Measurements from ENCODE around the gene JARID2. TPM values are rescaled to one million over a fixed set of nuclear protein-coding genes. Genes with fewer than 3 reads are reported as not detected.

JARID2 gene
- total and polyA plus RNA-seq, 2 of the 8 experiments (the other 6 are each of a cell fraction or from before 2014, with no cell fraction given): 60.1 to 239 TPM

DNA sequence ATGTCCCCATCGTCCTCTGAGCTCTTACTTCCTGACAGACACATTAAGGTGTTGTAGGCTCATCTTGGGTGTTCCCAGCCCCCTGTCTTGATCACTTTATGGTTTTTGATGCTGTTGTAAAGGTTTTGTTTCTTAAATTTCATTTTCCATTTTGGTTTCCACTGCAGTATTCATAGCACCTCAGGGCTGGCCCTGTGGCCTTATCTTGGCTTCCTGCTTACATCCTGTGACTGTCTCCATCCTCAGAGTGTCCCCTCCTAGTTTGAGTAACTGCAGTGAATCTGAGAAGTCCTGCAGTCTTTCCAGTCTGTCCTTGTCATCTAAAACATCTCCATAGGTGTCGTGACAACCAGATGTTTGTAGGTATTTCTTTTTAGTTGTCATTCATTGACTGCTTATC lies 50.9 kb downstream of the JARID2 start:
- H3K23ac ChIP-seq (ENCODE audit: insufficient read length): no peak overlapping the region
- H3K79me1 ChIP-seq (ENCODE audit: low read depth, low read length): 0 out of 2 replicates have a peak, but pooled peaks cover 5% of the 10 kb centered on the region
- H3K18ac ChIP-seq (ENCODE audit: extremely low read depth, low read length): no peak overlapping the region
- CTCF ChIA-PET (ENCODE audit: partially characterized antibody): no interaction called here
- no peak overlapping the region for H2BK15ac ChIP-seq (ENCODE audit: low read length)
- no peak overlapping the region for H2AFZ ChIP-seq (ENCODE audit: low read length)
- H3K27ac ChIP-seq (ENCODE audit: low read depth, low read length): no peak overlapping the region
- H3K4me3 ChIP-seq (ENCODE audit: extremely low read depth in 1 of 4, insufficient read depth in 2 of 4, low read depth in 3 of 4, low read length in 4 of 4): no peak overlapping the region
- peaks cover 4 to 27% (median 10%) of the 10 kb centered on the region in 4 experiments; a peak in 5 of 7 replicates for H3K4me1 ChIP-seq (replicated peaks in 1 of 4; ENCODE audit: control insufficient read depth in 3 of 4, insufficient read depth in 4 of 4, low read length in 3 of 4)
- FAIRE-seq: no peak
- peaks cover 0 to 12% (median 0%) of the 10 kb centered on the region in 4 experiments; a peak in 1 of 8 replicates for H3K36me3 ChIP-seq (ENCODE audit: control insufficient read depth in 2 of 4, insufficient read depth in 4 of 4, low read length in 3 of 4)
- no peak overlapping the region for H4K91ac ChIP-seq (replicated peaks; ENCODE audit: insufficient read length, low read length)
- no peak overlapping the region for H4K5ac ChIP-seq (ENCODE audit: insufficient read length, low read depth, low read length)
- POLR2A ChIA-PET (ENCODE audit: partially characterized antibody): interaction anchor here (1.0 kb wide), 1 partner anchor 27 kb away, joined by 3 read pairs; no protein-coding TSS in a partner anchor
- no peaks in the 10 kb centered on the region for H3K9me3 ChIP-seq (ENCODE audit: insufficient read depth in 2 of 2, low read depth in 1 of 2, low read length in 1 of 2)
- H3K4ac ChIP-seq (replicated peaks; ENCODE audit: insufficient read length, low read depth, low read length): no peak overlapping the region
- no peak overlapping the region for H3K14ac ChIP-seq (ENCODE audit: insufficient read length)
- H2BK120ac ChIP-seq (replicated peaks; ENCODE audit: low read depth, low read length): no peak overlapping the region
- no peak overlapping the region for H2BK5ac ChIP-seq (ENCODE audit: low read depth, low read length)
- no peak overlapping the region for H3K9ac ChIP-seq (replicated peaks in 1 of 4; ENCODE audit: extremely low read depth in 1 of 4, low read depth in 3 of 4, low read length in 3 of 4)
- DNase-seq (ENCODE audit: low read depth in 1 of 2, low spot score in 2 of 2): peak in 1 of 2 experiments; percentile 40
- H2BK20ac ChIP-seq (ENCODE audit: low read length): no peak overlapping the region
- peaks cover 84 to 100% of the 10 kb centered on the region in 2 experiments for H3K79me2 ChIP-seq (ENCODE audit: control insufficient read depth in 1 of 2, insufficient read depth in 2 of 2, low read length in 2 of 2)
- H4K20me1 ChIP-seq (replicated peaks in 1 of 2; ENCODE audit: control insufficient read depth in 1 of 2, insufficient read depth in 2 of 2, low read length in 2 of 2): peaks cover 51 to 68% of the 10 kb centered on the region in 2 experiments
- H2BK12ac ChIP-seq (ENCODE audit: low read depth, low read length): no peak overlapping the region
- no peak overlapping the region for H4K8ac ChIP-seq (ENCODE audit: extremely low read depth, insufficient read depth, low read length)
- H3K23me2 ChIP-seq (ENCODE audit: low read depth, low read length): peaks cover 4% of the 10 kb centered on the region
- WGBS, 2 experiments (ENCODE audit: extremely low coverage in 1 of 2, insufficient coverage in 1 of 2, insufficient read length in 1 of 2, insufficient replicate concordance in 2 of 2, low coverage in 1 of 2, low lambda C conversion rate in 2 of 2, missing lambda C conversion rate in 1 of 2): 89% methylated on average over 2 of the region's 2 CpGs; no CpG with 5 or more reads in 1 of the 2 experiments
- no peaks in the 10 kb centered on the region for H3K27me3 ChIP-seq (replicated peaks in 1 of 4; ENCODE audit: control insufficient read depth in 3 of 4, extremely low read depth in 1 of 4, insufficient read depth in 3 of 4, low read length in 3 of 4)
- H3K4me2 ChIP-seq (ENCODE audit: insufficient read depth in 1 of 2, low read depth in 2 of 2, low read length in 2 of 2): no peak overlapping the region
- H3K56ac ChIP-seq (replicated peaks; ENCODE audit: insufficient read length, low read depth, low read length): no peak overlapping the region
- no peak overlapping the region for H2AK5ac ChIP-seq (ENCODE audit: low read depth, low read length)
- TF ChIP-seq YY1 (IDR thresholded peaks at IDR 0.05; ENCODE audit: low read depth, low read length): no peak
- no peak for TF ChIP-seq ZNF274 (IDR thresholded peaks at IDR 0.05; ENCODE audit: borderline replicate concordance, extremely low read depth, low read length)
- TF ChIP-seq CHD1 (IDR thresholded peaks at IDR 0.05; ENCODE audit: low read depth, low read length): no peak
- no peak for TF ChIP-seq EZH2 (IDR thresholded peaks at IDR 0.05; ENCODE audit: low read depth, low read length, severe bottlenecking)
- TF ChIP-seq JUN (IDR thresholded peaks at IDR 0.05; ENCODE audit: low read depth, low read length): no peak
- TF ChIP-seq NRF1 (IDR thresholded peaks at IDR 0.05; ENCODE audit: low read depth, low read length): no peak
- no peak for TF ChIP-seq SIN3A (conservative IDR thresholded peaks at IDR 0.05 in 1 of 2, IDR thresholded peaks at IDR 0.05 in 1 of 2; ENCODE audit: low read depth in 1 of 2, low read length in 2 of 2)
- no peak for TF ChIP-seq EP300 (IDR thresholded peaks at IDR 0.05; ENCODE audit: borderline replicate concordance in 1 of 2, low read depth in 2 of 2, low read length in 2 of 2)
- TF ChIP-seq POLR2A (IDR thresholded peaks at IDR 0.05; ENCODE audit: control extremely low read depth in 1 of 2, low read depth in 2 of 2, low read length in 2 of 2): no peak
- TF ChIP-seq BACH1 (IDR thresholded peaks at IDR 0.05; ENCODE audit: low read length): no peak
- TF ChIP-seq CTBP2 (IDR thresholded peaks at IDR 0.05; ENCODE audit: borderline replicate concordance, insufficient read depth, insufficient read length, low read length): no peak
- no peak for TF ChIP-seq PHF8 (conservative IDR thresholded peaks at IDR 0.05; ENCODE audit: low read depth, low read length)
- no peak for TF ChIP-seq MAX (IDR thresholded peaks at IDR 0.05)
- TF ChIP-seq SP2 (IDR thresholded peaks at IDR 0.05; ENCODE audit: low read length): no peak
